SJSA1 (cell line): ENCODE data around the gene GREB1. TPM values are rescaled to one million over a fixed set of nuclear protein-coding genes. Genes with fewer than 3 reads are reported as not detected.

Experiments
- DNase-seq, 2 experiments: peaks; one replicate each; pipeline ENCODE4 v3.0.0-alpha.2; 2015 to 2020; ENCODE audit warnings: low spot score in 2 of 2, low read depth in 1 of 2
- H3K27ac ChIP-seq: fragments of 250-450 bp; sonication (Bioruptor Pico); 2 replicates; pipeline ENCODE4 v1.5.1; 2020; ENCODE audit warnings: mild to moderate bottlenecking, moderate library complexity
- H3K27me3 ChIP-seq: fragments of 250-450 bp; sonication (Bioruptor Pico); replicated peaks from 2 replicates; pipeline ENCODE4 v1.5.1; 2020; ENCODE audit warnings: mild to moderate bottlenecking, moderate library complexity
- H3K36me3 ChIP-seq: fragments of 250-450 bp; sonication (Bioruptor Pico); 2 replicates; pipeline ENCODE4 v1.5.1; 2020; ENCODE audit warnings: mild to moderate bottlenecking
- H3K4me1 ChIP-seq: fragments of 250-450 bp; sonication (Bioruptor Pico); replicated peaks from 2 replicates; pipeline ENCODE4 v1.6.1; 2021; ENCODE audit warnings: mild to moderate bottlenecking
- H3K4me3 ChIP-seq: fragments of 250-450 bp; sonication (Bioruptor Pico); 2 replicates; pipeline ENCODE4 v1.5.1; 2020; ENCODE audit warnings: mild to moderate bottlenecking
- H3K9me3 ChIP-seq: fragments of 250-450 bp; sonication (Bioruptor Pico); replicated peaks from 2 replicates; pipeline ENCODE4 v1.5.1; 2020; ENCODE audit warnings: mild to moderate bottlenecking
- total RNA-seq: library from RNA; depleted of rRNA; stranded (reverse); fragments of >200 nt; shearing (Covaris generic); gene quantifications from 2 replicates; pipeline ENCODE4 v1.2.3, GENCODE V29; 2014; rRNA removed

GREB1 gene, protein sequence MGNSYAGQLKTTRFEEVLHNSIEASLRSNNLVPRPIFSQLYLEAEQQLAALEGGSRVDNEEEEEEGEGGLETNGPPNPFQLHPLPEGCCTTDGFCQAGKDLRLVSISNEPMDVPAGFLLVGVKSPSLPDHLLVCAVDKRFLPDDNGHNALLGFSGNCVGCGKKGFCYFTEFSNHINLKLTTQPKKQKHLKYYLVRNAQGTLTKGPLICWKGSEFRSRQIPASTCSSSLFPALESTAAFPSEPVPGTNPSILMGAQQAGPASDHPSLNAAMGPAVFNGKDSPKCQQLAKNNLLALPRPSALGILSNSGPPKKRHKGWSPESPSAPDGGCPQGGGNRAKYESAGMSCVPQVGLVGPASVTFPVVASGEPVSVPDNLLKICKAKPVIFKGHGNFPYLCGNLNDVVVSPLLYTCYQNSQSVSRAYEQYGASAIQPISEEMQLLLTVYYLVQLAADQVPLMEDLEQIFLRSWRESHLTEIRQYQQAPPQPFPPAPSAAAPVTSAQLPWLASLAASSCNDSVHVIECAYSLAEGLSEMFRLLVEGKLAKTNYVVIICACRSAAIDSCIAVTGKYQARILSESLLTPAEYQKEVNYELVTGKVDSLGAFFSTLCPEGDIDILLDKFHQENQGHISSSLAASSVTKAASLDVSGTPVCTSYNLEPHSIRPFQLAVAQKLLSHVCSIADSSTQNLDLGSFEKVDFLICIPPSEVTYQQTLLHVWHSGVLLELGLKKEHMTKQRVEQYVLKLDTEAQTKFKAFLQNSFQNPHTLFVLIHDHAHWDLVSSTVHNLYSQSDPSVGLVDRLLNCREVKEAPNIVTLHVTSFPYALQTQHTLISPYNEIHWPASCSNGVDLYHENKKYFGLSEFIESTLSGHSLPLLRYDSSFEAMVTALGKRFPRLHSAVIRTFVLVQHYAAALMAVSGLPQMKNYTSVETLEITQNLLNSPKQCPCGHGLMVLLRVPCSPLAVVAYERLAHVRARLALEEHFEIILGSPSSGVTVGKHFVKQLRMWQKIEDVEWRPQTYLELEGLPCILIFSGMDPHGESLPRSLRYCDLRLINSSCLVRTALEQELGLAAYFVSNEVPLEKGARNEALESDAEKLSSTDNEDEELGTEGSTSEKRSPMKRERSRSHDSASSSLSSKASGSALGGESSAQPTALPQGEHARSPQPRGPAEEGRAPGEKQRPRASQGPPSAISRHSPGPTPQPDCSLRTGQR (N-terminal part only)
- not detected in 2 replicates for total RNA-seq

DNA sequence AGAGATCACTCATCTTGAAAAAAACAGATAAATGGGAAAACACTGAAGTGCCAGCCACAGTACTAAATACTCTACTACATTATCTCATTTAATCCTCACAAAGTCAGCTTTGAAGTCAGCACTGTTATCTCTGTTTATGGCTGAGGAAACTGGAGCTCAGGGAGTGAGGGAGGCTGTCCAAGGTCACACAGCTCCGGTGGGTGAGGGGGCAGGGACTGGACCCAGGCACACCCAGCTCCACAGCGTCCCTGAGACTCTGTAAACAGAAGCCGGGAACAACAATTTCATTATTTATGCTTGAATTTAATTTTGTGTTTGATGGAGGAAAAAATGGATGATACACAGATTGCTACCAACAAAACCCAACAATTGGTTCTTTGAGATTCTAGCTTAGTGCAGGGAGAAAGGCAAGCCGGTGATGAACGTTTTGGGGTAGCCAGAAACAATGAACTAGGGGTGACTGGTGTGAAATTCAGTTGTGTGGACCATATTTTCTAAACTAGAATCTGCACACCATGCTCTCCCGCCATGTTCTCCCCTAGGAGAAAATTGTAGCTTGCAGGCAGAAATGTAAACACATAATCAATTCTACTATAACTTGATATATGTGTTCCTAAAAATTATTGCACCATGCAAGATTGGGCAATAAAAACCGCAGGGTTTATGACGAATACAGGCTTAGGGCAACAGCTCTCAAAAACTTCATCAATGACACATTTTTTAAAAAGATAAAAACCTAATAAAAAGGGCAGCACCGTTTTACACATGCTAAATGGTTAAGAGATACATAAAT lies at the start of gene GREB1:
GREB1 (plus strand) TSS at position 768 of the 793 bp plus-strand sequence. CDS start 22,570 bp downstream, outside the sequence.
- DNase-seq, result no peak
- 0 out of 2 replicates have a peak, but pooled peaks cover 3% of the 10 kb centered on the region for H3K9me3 ChIP-seq
- no peaks in the 10 kb centered on the region for H3K36me3 ChIP-seq
- peaks cover 10% of the 10 kb centered on the region for H3K4me1 ChIP-seq
- no peak within 1 kb of the TSS for H3K27ac ChIP-seq
- H3K4me3 ChIP-seq, result no peak within 1 kb of the TSS
- peaks cover 16% of the 10 kb centered on the region; the same call in 1 of the 2 replicates for H3K27me3 ChIP-seq

DNA sequence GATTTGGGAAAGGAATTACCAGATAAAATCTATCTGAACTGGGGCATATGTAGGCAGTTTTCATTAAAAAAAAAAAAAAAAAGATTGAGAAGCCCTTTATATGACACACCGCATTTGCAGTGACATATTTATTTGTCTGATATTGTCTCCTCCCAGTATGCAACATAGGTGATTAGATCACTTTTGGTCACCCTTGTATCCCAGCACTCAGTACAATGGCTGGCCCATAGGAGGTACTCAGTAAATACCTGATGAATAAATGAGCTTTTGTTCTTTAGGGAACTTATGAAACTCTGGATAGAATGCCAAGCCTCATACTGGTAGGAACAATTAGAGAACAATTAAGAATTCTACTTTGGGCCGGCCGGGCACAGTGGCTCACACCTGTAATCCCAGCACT lies 45.0 kb upstream of the GREB1 start:
- H3K4me1 ChIP-seq, result no peaks in the 10 kb centered on the region
- peaks cover 42% of the 10 kb centered on the region for H3K27me3 ChIP-seq
- no peak overlapping the region for H3K4me3 ChIP-seq
- no peak overlapping the region for H3K27ac ChIP-seq
- H3K36me3 ChIP-seq, result no peaks in the 10 kb centered on the region
- H3K9me3 ChIP-seq, result 0 out of 2 replicates have a peak, but pooled peaks cover 2% of the 10 kb centered on the region
- DNase-seq, result no peak

GRCh38 chr2:11490194-11490593 lies 43.7 kb upstream of the GREB1 start:
- no peaks in the 10 kb centered on the region for H3K4me1 ChIP-seq
- H3K27me3 ChIP-seq, result peaks cover 33% of the 10 kb centered on the region
- no peaks in the 10 kb centered on the region for H3K36me3 ChIP-seq
- no peak overlapping the region for H3K4me3 ChIP-seq
- DNase-seq, result no peak
- 0 out of 2 replicates have a peak, but pooled peaks cover 2% of the 10 kb centered on the region for H3K9me3 ChIP-seq
- H3K27ac ChIP-seq, result no peak overlapping the region

DNA sequence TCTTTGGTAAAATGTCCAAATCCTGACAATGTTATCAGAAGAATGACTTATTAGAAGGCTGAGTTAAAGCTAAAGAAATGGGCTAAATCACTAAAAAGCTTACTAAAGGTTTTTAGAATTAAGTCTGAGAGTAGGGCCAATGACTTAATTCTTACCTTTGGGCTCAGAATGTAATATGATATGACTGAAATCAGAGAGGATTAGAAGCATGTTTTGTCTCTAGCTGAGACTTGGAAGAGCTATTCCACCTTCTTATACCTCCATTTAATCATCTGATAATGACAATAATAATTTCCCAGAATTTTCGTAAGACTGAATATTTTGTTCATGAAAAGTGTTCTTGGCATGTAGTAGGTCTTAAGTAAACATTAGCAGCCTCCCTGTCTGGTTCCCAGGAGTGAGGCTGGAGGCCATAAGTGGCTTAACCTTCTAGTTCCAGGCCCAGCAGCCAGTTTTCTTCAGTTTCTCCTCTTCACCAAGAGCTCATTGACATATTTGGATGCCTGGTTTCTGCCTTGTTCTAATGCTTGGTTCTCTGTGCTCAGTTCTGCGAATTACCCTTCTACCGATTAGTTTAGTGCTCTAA lies 42.4 kb upstream of the GREB1 start:
- Histone ChIP-seq H3K4me3 (no peak overlapping the region), H3K4me1 (no peaks in the 10 kb centered on the region), H3K36me3 (no peaks in the 10 kb centered on the region), H3K27me3 (peaks cover 22% of the 10 kb centered on the region), H3K9me3 (0 out of 2 replicates have a peak, but pooled peaks cover 2% of the 10 kb centered on the region), H3K27ac (no peak overlapping the region)
- no peak for DNase-seq

- H3K4me1 ChIP-seq, result no peaks in the 10 kb centered on the region
- H3K27me3 ChIP-seq, result peaks cover 14% of the 10 kb centered on the region
- H3K4me3 ChIP-seq, result no peak overlapping the region
- H3K9me3 ChIP-seq, result 0 out of 2 replicates have a peak, but pooled peaks cover 2% of the 10 kb centered on the region
- H3K36me3 ChIP-seq, result no peaks in the 10 kb centered on the region
- no peak for DNase-seq
- no peak overlapping the region for H3K27ac ChIP-seq
These were observed 41.6 kb upstream of the GREB1 start for GRCh38 chr2:11492244-11492643.

DNA sequence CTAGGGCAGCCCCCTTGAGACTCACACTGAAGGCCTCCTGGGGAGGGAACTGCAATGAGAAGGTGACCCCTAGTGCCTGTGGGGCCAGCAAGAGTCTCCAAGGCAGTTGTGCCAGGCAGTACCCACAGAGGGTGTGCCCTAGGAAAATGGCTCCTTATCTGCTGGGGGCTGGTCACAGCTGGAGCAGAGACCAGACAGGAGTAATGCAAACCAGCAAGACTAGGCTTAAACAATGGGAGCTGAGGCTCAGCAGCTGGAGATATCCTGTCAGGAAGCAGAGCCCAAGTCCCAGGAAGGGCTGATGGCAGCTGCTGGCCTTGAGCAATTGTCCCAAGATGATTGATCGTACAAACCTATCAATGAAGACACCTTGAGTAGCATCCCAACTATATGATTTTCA lies 41.1 kb upstream of the GREB1 start:
- Histone ChIP-seq H3K4me1 (no peaks in the 10 kb centered on the region), H3K27ac (no peak overlapping the region), H3K9me3 (0 out of 2 replicates have a peak, but pooled peaks cover 2% of the 10 kb centered on the region), H3K4me3 (no peak overlapping the region), H3K36me3 (no peaks in the 10 kb centered on the region), H3K27me3 (peaks cover 9% of the 10 kb centered on the region)
- DNase-seq, result no peak

- no peaks in the 10 kb centered on the region for H3K4me1 ChIP-seq
- H3K9me3 ChIP-seq, result 0 out of 2 replicates have a peak, but pooled peaks cover 2% of the 10 kb centered on the region
- no peak for DNase-seq
- no peak overlapping the region for H3K4me3 ChIP-seq
- no peaks in the 10 kb centered on the region for H3K36me3 ChIP-seq
- H3K27ac ChIP-seq, result no peak overlapping the region
- peaks cover 5% of the 10 kb centered on the region; the same call in 1 of the 2 replicates for H3K27me3 ChIP-seq
These were observed 40.6 kb upstream of the GREB1 start for GRCh38 chr2:11493282-11493681.

GRCh38 chr2:11494310-11494709 lies 39.5 kb upstream of the GREB1 start:
- Histone ChIP-seq H3K27ac (no peak overlapping the region), H3K4me1 (no peaks in the 10 kb centered on the region), H3K27me3 (peaks cover 5% of the 10 kb centered on the region; the same call in 1 of the 2 replicates), H3K9me3 (0 out of 2 replicates have a peak, but pooled peaks cover 2% of the 10 kb centered on the region), H3K4me3 (no peak overlapping the region), H3K36me3 (no peaks in the 10 kb centered on the region)
- DNase-seq, result no peak

- H3K36me3 ChIP-seq, result no peaks in the 10 kb centered on the region
- DNase-seq, result no peak
- peaks cover 5% of the 10 kb centered on the region; the same call in 1 of the 2 replicates for H3K27me3 ChIP-seq
- no peaks in the 10 kb centered on the region for H3K4me1 ChIP-seq
- no peaks in the 10 kb centered on the region for H3K9me3 ChIP-seq
- H3K4me3 ChIP-seq, result no peak overlapping the region
- no peak overlapping the region for H3K27ac ChIP-seq
These were observed 37.8 kb upstream of the GREB1 start for GRCh38 chr2:11495844-11496681.

GRCh38 chr2:11498543-11499034 lies 35.3 kb upstream of the GREB1 start:
- no peak for DNase-seq
- Histone ChIP-seq H3K27ac (no peak overlapping the region), H3K4me3 (no peak overlapping the region), H3K9me3 (no peaks in the 10 kb centered on the region), H3K4me1 (no peaks in the 10 kb centered on the region), H3K36me3 (no peaks in the 10 kb centered on the region), H3K27me3 (peaks cover 3% of the 10 kb centered on the region; the same call in 1 of the 2 replicates)

- Histone ChIP-seq H3K27ac (no peak overlapping the region), H3K27me3 (no peaks in the 10 kb centered on the region; the same call in 1 of the 2 replicates), H3K4me3 (no peak overlapping the region), H3K4me1 (no peaks in the 10 kb centered on the region), H3K36me3 (no peaks in the 10 kb centered on the region), H3K9me3 (no peaks in the 10 kb centered on the region)
- no peak for DNase-seq
These were observed 34.6 kb upstream of the GREB1 start for GRCh38 chr2:11499081-11499743.
